ENCODE results near the gene LRBA.
"Not testable (repeated sequence)": the region's sequence is repeated elsewhere in the genome, so short reads cannot be mapped to it uniquely, and the experiment has no call there.

LRBA gene

DNA sequence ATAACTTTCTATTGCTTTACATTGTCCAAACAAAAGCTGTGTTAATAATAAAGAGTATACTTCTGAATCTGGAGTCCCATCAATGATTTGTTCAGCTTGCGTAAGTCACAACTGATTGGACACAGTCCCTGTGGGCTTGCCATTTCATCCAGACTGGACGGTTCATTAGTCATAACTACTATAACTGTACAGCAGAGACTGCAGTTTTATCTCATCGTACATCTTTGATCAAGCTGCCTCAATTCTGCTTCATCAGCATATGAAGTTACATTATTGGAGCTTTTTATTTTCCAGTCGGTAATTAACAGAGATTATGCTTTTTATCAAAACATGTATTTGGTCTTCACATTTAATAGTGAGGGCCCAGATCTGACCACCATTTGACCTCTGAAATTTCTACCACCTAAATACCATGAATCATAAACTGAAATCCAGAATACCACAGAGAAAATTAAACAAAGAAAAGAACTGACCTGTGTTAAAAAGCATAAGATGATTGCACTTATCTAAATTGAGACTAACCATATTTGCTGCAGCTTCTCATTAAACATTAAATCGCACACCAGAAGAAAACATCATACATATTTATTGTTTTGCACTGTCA, 445.6 kb downstream of the LRBA start:
- DNase-seq (ENCODE audit: low read depth in 2 of 2): no peak

DNA sequence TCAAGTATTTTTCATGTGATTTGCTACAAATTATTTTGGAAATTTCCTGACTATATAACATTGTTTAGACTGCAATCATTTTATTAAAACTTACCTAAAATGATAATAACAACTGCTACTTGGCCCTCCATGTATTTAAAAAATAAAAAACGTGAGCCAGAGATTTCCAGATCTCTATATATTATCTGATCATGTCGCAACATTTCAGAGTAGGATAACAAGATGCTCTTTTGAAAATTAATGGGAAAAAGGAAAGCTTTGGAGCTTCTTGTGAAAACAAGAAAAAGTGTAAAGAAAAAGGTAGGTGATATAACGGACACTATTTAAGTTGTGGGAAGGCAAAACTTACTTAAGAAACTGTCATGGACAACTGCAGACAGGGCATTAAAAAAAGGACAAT, 448.0 kb downstream of the LRBA start:
- DNase-seq (ENCODE audit: low read depth in 2 of 2): no peak

GRCh38 chr4:150564967-150565366, 450.1 kb downstream of the LRBA start:
- DNase-seq (ENCODE audit: low read depth in 2 of 2): not testable (repeated sequence)

DNA sequence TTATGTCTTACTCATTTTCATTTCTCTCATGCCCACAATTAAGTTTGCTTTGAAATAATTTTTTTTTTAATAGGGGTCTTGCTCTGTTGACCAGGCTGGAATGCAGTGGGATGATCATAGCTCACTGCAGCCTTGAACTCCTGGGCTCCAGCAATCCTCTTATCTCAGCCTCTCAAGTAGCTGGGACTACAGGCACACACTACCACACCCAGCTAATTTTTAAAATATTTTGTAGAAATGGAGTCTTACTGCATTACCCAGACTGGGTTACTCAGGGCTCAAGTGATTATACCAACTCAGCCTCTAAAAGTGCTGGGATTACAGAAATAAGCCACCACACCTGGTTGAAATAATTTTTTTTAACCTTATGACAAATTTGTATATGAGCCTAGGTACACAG, 452.3 kb downstream of the LRBA start:
- no peak for DNase-seq (ENCODE audit: low read depth in 2 of 2)

GRCh38 chr4:150562250-150562649, 452.8 kb downstream of the LRBA start:
- no peak for DNase-seq (ENCODE audit: low read depth in 2 of 2)

DNA sequence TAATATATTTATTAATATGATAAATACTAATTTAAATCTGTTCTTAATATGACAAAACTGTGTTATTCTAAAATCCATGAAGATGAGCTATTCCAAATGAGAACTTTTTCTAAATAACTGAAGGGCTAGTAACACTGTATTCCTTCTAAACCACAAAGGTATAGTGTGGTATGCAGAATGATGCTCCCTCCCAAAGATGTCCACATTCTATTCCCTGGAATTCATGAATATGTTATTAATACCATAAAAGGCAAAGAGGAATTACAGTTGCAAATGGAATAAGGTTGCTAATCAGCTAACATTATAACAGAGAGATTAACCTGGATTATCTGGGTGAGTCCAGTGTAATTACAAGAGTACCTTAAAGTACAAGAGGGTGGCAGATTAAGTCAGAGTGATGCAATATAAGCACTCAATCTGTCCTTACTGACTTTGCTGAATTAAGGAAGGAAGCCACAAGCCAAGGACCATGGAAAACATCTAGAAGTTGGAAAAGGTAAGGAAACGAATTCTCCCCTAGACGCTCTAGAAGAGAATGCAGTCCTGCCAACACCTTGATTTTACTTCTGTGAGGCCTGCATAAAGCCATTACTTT, 453.8 kb downstream of the LRBA start:
- no peak for DNase-seq (ENCODE audit: low read depth in 2 of 2)

DNA sequence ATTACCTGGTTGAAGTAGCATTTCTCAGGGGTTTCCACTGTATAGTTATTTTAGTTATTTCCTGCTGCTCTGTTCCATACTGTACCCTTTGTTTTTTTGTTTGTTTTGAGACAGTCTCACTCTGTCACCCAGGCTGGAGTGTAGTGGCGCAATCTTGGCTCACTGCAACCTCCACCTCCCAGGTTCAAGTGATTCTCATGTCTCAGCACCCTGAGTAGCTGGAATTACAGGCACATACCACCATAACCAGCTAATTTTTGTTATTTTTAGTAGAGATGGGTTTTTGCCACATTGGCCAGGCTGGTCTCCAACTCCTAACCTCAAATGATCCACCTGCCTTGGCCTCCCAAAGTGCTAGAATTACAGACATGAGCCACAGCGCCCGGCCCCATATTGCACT, 457.3 kb downstream of the LRBA start:
- not testable (repeated sequence) for DNase-seq (ENCODE audit: low read depth in 2 of 2)

GRCh38 chr4:150547154-150547838, 467.8 kb downstream of the LRBA start:
- DNase-seq (ENCODE audit: low read depth in 2 of 2): no peak

DNA sequence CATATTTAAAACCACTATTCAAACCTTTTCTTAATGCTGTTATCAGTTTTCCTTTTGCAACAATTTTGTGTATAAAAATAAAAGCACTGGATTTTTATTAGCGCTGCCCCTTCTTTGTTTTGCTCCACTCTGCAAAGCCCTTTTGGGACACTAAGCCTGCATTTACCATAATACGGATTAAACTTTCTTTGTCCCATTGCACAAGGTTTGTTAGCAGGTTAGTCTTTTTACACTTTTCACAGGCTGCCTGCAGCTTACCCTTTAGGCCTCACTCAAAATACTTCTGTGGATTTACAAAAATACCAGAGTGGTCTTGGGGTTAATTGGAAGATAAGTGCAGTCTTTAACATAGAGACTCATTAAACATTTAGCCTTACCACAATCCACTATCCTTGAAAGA, 468.8 kb downstream of the LRBA start:
- no peak for DNase-seq (ENCODE audit: low read depth in 2 of 2)

DNA sequence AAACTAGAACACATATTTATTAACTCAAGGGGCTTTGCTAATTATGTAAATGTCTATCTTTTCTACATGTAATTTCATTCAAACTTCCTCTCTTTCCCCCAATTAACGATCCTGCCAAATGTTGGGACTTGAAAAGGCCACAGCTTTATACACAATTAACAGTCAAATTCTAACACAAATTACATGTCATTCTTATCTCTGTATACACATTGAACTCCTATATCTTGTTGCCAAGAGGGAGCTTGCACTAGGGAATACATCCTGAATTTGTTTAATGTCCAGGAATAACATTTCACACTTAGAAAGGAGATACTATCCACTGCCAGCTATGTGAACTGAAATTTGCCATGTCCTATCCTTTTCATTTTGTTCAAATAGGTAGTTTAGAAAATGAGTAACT, 472.0 kb downstream of the LRBA start:
- no peak for DNase-seq (ENCODE audit: low read depth in 2 of 2)

DNA sequence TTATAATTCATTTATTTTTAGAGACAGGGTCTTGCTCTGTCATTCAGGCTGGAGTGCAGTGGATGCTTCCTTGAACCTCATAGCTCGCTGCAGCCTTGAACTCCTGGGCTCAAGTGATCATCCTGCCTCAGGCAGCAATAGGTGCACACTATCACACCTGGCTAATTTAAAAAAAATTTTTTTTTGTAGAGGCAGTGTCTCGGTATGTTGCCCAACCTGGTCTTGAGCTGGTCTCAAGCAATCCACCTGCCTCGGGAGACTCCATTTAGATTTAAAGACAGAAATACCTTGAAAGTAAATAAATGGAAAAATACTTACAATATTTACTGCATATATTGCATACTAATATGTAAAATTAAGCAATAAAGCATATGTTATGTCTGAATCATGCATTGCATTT, 473.4 kb downstream of the LRBA start:
- DNase-seq (ENCODE audit: low read depth in 2 of 2): no peak

- DNase-seq (ENCODE audit: low read depth in 2 of 2): no peak
These were observed 474.1 kb downstream of the LRBA start for GRCh38 chr4:150540959-150541360.

DNA sequence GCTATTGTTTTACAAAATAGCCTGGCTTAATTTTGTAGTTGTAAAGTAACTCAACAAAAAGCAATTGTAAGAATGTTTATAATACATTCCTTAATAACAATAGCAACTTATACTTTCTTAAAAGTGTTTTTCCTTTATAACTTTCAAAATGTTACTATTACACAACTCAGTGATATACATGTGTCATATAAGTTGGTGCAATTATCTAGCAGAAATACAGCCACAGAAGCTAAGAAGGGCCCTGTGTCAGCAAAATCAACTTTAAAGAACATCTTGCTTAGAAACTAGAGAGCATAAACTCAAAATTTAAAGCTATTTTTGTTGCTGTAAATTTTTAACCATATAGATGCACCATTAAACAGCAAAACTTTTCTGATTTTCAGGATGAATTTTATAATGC, 474.5 kb downstream of the LRBA start:
- DNase-seq (ENCODE audit: low read depth in 2 of 2): no peak

DNA sequence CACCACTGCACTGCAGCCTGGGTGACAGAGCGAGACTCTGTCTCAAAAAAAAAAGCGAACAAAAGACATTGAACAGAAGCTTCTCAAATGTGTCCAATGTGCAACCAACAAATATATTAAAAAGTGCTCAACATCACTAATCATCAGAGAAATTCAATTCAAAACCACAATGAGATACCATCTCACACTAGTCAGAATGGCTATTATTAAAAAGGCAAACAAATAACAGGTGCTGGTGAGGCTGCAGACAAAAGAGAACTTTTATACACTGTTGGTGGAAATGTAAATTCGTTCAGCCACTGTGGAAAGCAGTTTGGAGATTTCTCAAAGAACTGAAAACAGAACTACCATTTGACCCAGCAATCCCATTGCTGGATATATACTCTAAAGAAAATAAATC, 477.2 kb downstream of the LRBA start:
- not testable (repeated sequence) for DNase-seq (ENCODE audit: low read depth in 2 of 2)

DNA sequence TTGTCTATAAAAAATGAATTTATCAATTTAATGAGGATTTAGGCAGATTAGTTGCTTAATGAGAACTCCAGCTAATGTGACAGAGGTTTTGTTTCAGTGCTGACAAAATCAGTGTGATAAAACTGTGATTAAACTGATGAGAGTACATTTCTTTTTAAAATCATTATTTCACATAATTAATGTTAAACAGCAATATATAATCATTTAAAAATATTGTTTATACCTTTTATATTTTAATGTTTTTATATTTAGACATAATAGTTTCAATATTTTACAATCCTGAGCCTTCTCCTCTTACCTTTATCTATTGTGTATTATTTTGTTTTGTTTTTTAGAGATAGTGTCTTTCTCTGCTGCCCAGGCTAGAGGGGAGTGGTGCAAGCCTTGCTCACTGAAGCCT, 480.3 kb downstream of the LRBA start:
- DNase-seq (ENCODE audit: low read depth in 2 of 2): no peak

DNA sequence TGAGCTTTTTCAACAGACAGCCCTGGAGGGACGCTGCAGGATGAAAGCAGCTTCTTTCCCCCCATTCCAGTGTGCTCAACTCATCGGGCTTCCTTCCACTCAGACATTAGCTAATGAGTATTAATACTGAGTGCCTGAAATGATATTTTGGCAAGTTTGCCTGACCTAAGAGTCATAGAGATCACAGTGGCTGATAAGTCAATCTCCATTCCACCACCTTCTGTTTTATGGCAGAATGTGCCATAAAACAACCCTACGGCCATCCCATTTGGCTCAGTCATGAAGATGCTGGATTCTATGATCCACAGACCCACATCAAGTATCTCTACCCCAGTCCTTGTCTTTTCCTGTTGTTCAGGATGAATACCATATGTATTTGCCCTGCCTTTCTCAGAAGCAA, 481.4 kb downstream of the LRBA start:
- DNase-seq (ENCODE audit: low read depth in 2 of 2): no peak

GRCh38 chr4:150525321-150525868, 489.7 kb downstream of the LRBA start:
- no peak for DNase-seq (ENCODE audit: low read depth in 2 of 2)

GRCh38 chr4:150518559-150518958, 496.5 kb downstream of the LRBA start:
- DNase-seq (ENCODE audit: low read depth in 2 of 2): no peak

DNA sequence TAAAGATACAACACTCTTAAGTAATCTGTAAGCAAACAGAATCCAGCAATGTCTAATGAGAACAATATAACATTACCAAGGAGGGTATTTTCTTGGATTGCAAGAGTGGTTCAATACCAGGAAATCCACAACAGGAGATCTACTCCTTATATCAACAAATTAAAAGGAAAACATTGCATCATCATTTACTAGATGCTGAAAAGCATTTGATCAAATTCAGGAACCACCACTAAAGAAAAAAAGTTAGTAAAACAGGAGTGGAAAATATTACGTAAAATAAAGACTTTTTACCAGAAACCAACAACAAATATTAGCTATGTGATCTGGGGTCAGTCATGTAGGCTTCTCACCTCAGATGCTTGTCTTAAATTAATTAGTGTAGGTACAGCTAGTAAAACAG, 499.9 kb downstream of the LRBA start:
- no peak for DNase-seq (ENCODE audit: low read depth in 2 of 2)

DNA sequence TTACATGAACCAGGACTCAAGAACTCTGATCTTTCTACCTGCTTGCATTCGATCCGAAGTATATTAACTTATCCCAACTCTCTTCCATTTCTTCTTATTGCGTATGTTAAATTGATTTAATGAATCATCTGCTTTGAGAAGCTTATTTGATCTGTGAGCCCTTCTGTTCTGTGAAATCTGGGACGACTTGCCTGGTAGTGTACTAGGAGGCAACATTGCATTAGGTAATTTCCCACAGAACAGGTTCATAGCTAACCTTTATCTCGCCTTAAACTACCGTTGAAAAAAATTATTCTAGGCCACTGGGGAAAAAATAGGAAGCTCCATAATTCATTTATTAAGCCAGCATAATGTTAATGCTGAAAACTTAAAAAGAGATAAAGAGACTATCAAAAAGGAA, 500.4 kb downstream of the LRBA start:
- no peak for DNase-seq (ENCODE audit: low read depth in 2 of 2)

GRCh38 chr4:150510176-150510865, 504.8 kb downstream of the LRBA start:
- no peak for DNase-seq (ENCODE audit: low read depth in 2 of 2)

DNA sequence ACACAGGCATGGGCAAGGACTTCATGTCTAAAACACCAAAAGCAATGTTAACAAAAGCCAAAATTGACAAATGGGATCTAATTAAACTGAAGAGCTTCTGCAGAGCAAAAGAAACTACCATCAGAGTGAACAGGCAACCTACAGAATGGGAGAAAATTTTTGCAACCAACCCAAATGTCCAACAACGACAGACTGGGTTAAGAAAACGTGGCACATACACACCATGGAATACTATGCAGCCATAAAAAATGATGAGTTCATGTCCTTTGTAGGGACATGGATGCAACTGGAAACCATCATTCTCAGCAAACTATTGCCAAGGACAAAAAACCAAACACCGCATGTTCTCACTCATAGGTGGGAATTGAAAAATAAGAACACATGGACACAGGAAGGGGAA, 507.4 kb downstream of the LRBA start:
- not testable (repeated sequence) for DNase-seq (ENCODE audit: low read depth in 2 of 2)

- no peak for DNase-seq (ENCODE audit: low read depth in 2 of 2)
These were observed 513.1 kb downstream of the LRBA start for GRCh38 chr4:150501983-150502382.

Measured in stimulated activated CD4-positive, alpha-beta T cell treated with anti-CD3 and anti-CD28 coated beads, Interleukin-1b, Interleukin-23, amount 100 ng/mL, for 1 hour (primary cell).